D721Med (cell line): Measurements from ENCODE around the gene DNAH5.

Source experiments
- DNase-seq: peaks from one replicate; pipeline ENCODE4 v3.0.0; 2011; ENCODE audit warnings: low spot score; ENCODE audit not compliant: insufficient read length
- FAIRE-seq: peaks from 2 replicates; lab custom pipeline; 2011; peaks lifted over from hg19 to GRCh38; lab: Jason Lieb, UNC
- TF ChIP-seq, protein P1 (sequence below): IDR thresholded peaks from 2 replicates; pipeline ENCODE4 v1.5.1; 2012; ENCODE audit warnings: mild to moderate bottlenecking, control low read depth; ENCODE audit not compliant: insufficient read depth; ENCODE audit errors: missing control alignments

DNAH5 gene

DNA sequence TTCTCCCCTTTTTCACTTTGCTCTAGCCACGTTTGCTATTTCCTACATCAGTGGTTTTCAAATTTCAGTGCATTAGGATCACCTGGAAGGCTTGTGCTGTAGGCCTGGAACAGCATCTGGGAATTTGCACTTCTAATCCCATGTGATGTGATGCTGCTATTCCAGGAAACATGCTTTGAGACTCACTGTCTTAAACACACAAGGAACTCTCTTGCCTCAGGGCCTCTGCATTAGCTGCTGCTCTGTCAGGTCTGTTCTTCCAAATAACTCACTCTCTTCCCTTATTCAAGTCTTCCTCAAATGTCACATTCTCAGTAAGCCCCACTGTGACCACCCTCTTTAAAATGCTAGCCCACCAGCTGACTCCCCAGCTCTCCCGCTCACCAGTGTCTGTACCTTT is 204.0 kb downstream of the DNAH5 start:
- TF ChIP-seq, protein P1, sequence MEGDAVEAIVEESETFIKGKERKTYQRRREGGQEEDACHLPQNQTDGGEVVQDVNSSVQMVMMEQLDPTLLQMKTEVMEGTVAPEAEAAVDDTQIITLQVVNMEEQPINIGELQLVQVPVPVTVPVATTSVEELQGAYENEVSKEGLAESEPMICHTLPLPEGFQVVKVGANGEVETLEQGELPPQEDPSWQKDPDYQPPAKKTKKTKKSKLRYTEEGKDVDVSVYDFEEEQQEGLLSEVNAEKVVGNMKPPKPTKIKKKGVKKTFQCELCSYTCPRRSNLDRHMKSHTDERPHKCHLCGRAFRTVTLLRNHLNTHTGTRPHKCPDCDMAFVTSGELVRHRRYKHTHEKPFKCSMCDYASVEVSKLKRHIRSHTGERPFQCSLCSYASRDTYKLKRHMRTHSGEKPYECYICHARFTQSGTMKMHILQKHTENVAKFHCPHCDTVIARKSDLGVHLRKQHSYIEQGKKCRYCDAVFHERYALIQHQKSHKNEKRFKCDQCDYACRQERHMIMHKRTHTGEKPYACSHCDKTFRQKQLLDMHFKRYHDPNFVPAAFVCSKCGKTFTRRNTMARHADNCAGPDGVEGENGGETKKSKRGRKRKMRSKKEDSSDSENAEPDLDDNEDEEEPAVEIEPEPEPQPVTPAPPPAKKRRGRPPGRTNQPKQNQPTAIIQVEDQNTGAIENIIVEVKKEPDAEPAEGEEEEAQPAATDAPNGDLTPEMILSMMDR = no peak
- DNase-seq (no peak), FAIRE-seq (no peak)

DNA sequence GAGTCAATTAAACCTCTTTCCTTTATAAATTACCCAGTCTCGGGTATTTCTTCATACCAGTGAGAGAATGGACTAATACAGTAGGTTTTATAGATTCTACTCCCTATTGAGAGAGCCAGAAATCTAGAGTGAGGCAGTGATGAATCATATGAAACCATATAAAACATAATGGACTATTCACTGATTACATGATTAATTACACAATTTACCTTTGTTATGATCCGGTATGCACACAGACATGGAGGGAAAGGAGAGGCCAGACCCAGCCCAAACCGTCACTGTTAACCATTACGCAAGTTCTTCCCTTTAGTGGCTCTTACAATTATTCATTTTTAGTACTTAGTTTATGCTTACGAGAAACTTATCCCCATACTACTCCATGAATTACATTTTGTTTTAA is 205.0 kb downstream of the DNAH5 start:
- no peak for FAIRE-seq
- no peak for DNase-seq
- TF ChIP-seq, protein P1 = no peak

DNA sequence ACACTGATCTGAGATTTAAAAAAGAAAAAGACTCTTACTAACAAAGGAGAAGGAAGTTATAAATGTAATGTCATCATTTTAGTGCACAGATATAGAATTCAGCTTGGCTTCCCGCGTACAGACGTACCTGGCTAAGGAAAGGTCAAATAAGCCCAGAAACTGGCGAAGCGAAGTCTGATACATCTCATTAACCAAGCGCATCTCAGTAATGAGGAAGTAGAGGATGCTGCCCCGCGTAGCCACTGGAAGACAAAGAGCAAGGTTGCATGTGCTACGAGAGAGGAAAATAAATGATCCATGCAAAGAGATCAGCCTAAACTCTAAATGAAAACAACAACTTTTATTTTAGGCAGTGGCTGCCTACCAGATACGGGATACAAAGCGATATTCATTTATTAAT is 208.8 kb downstream of the DNAH5 start:
- TF ChIP-seq, protein P1 = no peak
- no peak for DNase-seq
- no peak for FAIRE-seq

DNA sequence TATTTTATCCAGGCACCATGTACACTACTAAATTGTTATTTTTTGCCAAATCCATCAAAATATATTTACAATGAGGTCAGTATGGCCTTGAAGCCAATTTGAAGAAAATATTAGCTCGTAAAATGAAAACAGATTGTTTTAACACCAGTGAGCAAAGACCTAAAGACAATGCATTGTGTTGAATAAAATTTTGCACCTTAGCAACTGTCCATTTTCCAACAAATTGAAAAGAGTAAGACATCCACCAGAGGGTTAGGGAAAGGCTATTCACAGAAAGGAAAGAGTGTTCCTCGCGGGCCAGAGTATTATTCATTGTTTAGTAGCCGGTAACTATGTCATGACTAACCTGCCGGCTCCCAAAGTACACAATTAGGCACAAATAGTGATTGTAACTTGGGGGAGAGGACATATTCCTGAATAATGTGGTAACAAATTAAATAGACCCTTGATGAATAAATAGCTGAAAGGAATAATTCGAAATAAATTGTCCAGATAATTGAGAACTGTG is 213.3 kb downstream of the DNAH5 start:
- FAIRE-seq (no peak), DNase-seq (no peak)
- TF ChIP-seq, protein P1 = no peak

DNA sequence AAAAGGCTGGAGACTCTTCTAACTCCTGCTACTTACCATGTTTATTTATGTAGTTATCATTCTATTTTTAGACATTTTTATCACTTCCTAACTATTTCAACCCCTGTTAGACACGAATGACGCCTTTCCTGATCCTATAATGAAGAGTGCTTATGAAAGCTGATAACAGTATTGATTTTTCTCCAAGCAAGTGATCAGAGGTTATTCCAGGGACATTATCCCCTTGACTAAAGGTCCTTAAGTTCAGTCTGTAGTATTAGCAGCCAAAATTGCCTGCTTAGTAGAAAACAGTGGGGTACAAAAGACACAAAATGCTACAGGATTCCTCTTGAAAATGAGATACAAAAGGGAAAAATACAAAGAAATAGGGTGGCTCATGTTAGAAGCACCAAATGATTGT is 235.6 kb downstream of the DNAH5 start:
- no peak for DNase-seq
- no peak for FAIRE-seq
- TF ChIP-seq, protein P1 = no peak

DNA sequence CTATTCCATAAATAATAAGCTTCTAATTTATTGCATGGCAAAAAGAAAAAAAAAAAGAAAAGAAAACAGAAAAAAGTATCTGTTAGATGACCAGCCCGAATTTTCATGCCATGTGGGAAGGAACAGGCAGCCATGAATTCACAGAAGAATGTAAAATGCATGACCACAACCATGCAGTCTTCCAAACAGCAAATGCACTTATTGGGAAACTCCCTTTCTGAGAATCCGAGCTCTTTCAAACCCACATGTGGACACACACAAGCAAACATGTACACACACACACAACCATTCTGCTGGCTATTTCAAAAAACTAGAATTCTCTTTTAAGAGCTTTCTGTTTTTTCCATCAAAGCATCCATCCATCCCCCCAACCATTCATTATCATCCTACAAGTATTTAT is 236.1 kb downstream of the DNAH5 start:
- TF ChIP-seq, protein P1 = no peak
- FAIRE-seq = no peak
- DNase-seq = no peak

DNA sequence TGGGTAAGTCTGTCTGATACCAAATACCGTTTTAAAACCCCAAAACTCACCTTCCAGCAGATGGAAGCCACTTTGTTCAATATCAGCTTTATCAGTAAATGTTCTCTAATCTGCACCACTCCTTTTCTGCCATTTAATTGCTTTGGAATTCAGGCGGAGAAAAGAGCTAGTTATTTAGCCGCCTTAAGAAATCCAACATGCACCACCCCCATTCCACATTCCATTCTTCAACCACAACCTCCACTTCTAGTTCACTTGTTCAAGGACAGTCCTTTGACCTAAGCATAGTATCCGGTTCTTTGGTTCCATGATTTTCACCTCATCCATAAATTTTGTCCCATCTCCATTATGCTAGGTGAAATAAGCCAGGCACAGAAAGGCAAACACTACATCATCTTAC is 240.1 kb downstream of the DNAH5 start:
- no peak for DNase-seq
- TF ChIP-seq, protein P1 = no peak
- no peak for FAIRE-seq
